ENCODE data around the gene GORASP2.

- TF ChIP-seq POLR2A (IDR thresholded peaks at IDR 0.05) (no peak), CTCF (IDR thresholded peaks at IDR 0.05) (no peak)
Measured at GRCh38 chr2:170895023-170895757, 33.9 kb upstream of the GORASP2 start.

Data from heart left ventricle (tissue), 13 donors.